ENCODE measurements around the gene ZNF524.

DNA sequence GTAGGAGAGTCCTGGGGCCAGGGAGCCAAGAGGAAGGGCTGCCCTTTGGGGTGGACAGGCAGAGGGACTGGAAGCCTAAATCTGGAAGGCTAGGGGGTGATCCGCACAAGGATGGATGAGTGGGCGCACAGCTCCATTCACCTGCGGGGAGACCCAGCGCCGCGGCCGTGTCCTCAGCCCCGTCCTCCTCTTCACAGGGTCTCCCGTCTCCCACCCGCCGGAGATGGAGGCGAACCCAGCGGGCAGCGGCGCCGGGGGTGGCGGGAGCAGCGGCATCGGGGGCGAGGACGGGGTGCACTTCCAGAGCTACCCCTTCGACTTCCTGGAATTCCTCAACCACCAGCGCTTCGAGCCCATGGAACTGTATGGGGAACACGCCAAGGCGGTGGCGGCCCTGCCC is 13.3 kb downstream of the ZNF524 start:
- TF ChIP-seq FOXK2 (IDR thresholded peaks at IDR 0.05) (no peak), ARNT (IDR thresholded peaks at IDR 0.05) (no peak), TARDBP (IDR thresholded peaks at IDR 0.05) (no peak), ELF4 (IDR thresholded peaks at IDR 0.05) (no peak), FOXM1 (IDR thresholded peaks at IDR 0.05; ENCODE audit: borderline replicate concordance) (no peak), HDGF (IDR thresholded peaks at IDR 0.05; ENCODE audit: borderline replicate concordance) (no peak)

Data from HEK293T (cell line).